DND-41 (cell line): ENCODE measurements around the gene SLC27A4.

Source experiments
- ATAC-seq: fragments of 200-7000 bp; cut with Tn5 transposase; 3 replicates; pipeline ENCODE4 v1.9.1; 2021; ENCODE audit warnings: low read depth; ENCODE audit not compliant: insufficient read depth
- DNase-seq: peaks from one replicate; pipeline ENCODE4 v3.0.0-alpha.2; 2020
- H2AFZ ChIP-seq: 2 replicates; pipeline ENCODE4 v1.6.0; 2012; ENCODE audit warnings: low read depth, low read length
- H3K27ac ChIP-seq: 2 replicates; pipeline ENCODE4 v1.5.1; 2012; ENCODE audit warnings: low read length, inconsistent platforms
- H3K27me3 ChIP-seq: fragments of 200-600 bp; sonication (generic); 2 replicates; pipeline ENCODE4 v1.6.0; 2012; ENCODE audit warnings: low read length, mild to moderate bottlenecking, inconsistent platforms; ENCODE audit not compliant: insufficient read depth, poor library complexity
- H3K36me3 ChIP-seq: 2 replicates; pipeline ENCODE4 v1.5.1; 2012; ENCODE audit warnings: low read length, inconsistent platforms; ENCODE audit not compliant: insufficient read depth
- H3K4me1 ChIP-seq: 2 replicates; pipeline ENCODE4 v1.5.1; 2012; ENCODE audit warnings: mild to moderate bottlenecking, low read length; ENCODE audit not compliant: insufficient read depth
- H3K4me2 ChIP-seq: 2 replicates; pipeline ENCODE4 v1.6.0; 2012; ENCODE audit warnings: mild to moderate bottlenecking, moderate library complexity, low read length, inconsistent platforms; ENCODE audit not compliant: insufficient read depth
- H3K4me3 ChIP-seq, 2 experiments: fragments of 200-600 bp in 1 of 2; shearing (Covaris generic) in 1 of 2; 2 replicates each; pipeline ENCODE4 v1.5.1; 2012 to 2016; ENCODE audit warnings: inconsistent platforms in 2 of 2, low read length in 2 of 2, mild to moderate bottlenecking in 2 of 2, low read depth in 1 of 2, moderate library complexity in 1 of 2
- H3K79me2 ChIP-seq: 2 replicates; pipeline ENCODE4 v1.6.0; 2012; ENCODE audit warnings: low read length, inconsistent platforms; ENCODE audit not compliant: insufficient read depth
- H3K9ac ChIP-seq: 2 replicates; pipeline ENCODE4 v1.6.0; 2012; ENCODE audit warnings: low read depth, mild to moderate bottlenecking, inconsistent platforms, low read length, moderate library complexity
- H3K9me3 ChIP-seq: 2 replicates; pipeline ENCODE4 v1.5.1; 2012; ENCODE audit warnings: low read length, moderate library complexity, mild to moderate bottlenecking, inconsistent platforms; ENCODE audit not compliant: insufficient read depth, severe bottlenecking
- H4K20me1 ChIP-seq: 2 replicates; pipeline ENCODE4 v1.6.0; 2012; ENCODE audit warnings: low read length; ENCODE audit not compliant: insufficient read depth
- CTCF ChIP-seq: IDR thresholded peaks from 2 replicates; pipeline ENCODE4 v1.5.1; 2012; ENCODE audit warnings: borderline replicate concordance, low read length, moderate library complexity, mild to moderate bottlenecking; ENCODE audit not compliant: poor library complexity, severe bottlenecking; ENCODE audit errors: extremely low read depth
- EZH2 ChIP-seq: IDR thresholded peaks from 3 replicates; pipeline ENCODE4 v1.6.1; 2012; ENCODE audit warnings: borderline replicate concordance, low read depth, mild to moderate bottlenecking, moderate library complexity, low read length, inconsistent platforms; ENCODE audit not compliant: severe bottlenecking

Gene SLC27A4

GRCh38 chr9:128405077-128405779, 64.9 kb downstream of the SLC27A4 start:
- Histone ChIP-seq H3K27me3 (no peaks in the 10 kb centered on the region), H3K36me3 (no peaks in the 10 kb centered on the region), H3K9me3 (no peaks in the 10 kb centered on the region), H3K4me1 (no peaks in the 10 kb centered on the region), H3K79me2 (no peaks in the 10 kb centered on the region), H4K20me1 (no peaks in the 10 kb centered on the region), H3K4me3 (no peak overlapping the region), H3K27ac (no peak overlapping the region), H3K4me2 (no peak overlapping the region), H3K9ac (no peak overlapping the region), H2AFZ (no peak overlapping the region)
- ATAC-seq: no peak
- no peak for DNase-seq
- TF ChIP-seq EZH2 (no peak), CTCF (no peak)

DNA sequence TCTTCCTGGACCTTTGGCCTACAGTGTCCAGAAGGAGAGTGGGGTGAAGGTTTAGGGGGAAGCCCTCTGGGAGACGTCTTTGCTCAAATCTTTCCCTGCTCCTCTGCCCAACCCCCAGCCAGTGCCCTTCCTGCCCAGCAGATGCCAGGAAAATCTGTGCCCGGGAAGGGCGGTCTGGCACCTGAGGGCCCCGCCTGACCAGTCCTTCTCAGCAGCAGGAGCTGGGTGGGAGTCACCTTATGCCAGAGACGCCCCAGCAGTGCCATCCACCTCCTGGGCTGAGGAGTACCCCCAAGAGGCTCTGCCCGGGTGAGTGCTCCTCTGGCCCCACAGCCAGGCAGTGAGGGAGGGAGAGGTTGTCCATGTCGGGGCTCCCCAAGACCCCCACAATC, 65.4 kb downstream of the SLC27A4 start:
- no peak overlapping the region for H3K4me3 ChIP-seq
- H3K36me3 ChIP-seq: no peaks in the 10 kb centered on the region
- no peak for ATAC-seq
- no peaks in the 10 kb centered on the region for H3K79me2 ChIP-seq
- TF ChIP-seq EZH2 (no peak), CTCF (no peak)
- no peak overlapping the region for H3K27ac ChIP-seq
- H3K9me3 ChIP-seq: no peaks in the 10 kb centered on the region
- no peak overlapping the region for H3K9ac ChIP-seq
- H3K4me2 ChIP-seq: no peak overlapping the region
- no peak overlapping the region for H2AFZ ChIP-seq
- H4K20me1 ChIP-seq: no peaks in the 10 kb centered on the region
- DNase-seq: no peak
- H3K4me1 ChIP-seq: no peaks in the 10 kb centered on the region
- no peaks in the 10 kb centered on the region for H3K27me3 ChIP-seq

DNA sequence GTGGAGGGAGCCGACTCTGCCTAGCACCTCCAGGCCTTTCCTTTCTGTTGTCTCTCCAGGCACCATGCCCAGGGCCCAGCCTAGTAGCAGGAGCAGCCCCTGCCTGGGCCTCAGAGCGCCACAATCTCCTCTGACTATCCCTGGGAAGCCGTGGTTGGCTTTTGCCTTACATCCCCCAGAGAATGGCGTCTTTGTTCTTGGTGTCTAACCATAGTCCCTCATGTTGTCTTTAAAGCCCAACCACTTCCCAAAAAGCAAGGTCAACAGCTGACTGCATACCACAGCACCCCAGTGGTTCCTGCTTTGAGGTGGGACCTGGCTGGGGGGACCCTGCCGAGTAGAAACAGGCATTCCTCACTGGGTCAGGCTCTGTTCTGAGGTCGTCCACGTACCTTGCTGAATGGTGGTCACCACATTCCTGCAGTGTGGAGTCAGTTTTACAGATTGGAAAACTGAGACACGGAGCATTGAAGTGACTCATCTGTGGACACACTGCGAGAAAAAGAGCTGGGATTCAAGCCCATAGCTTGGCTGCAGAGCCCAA, 66.6 kb downstream of the SLC27A4 start:
- no peak overlapping the region for H3K4me3 ChIP-seq
- H2AFZ ChIP-seq: no peak overlapping the region
- no peak for TF ChIP-seq EZH2
- no peak for TF ChIP-seq CTCF
- H3K27ac ChIP-seq: no peak overlapping the region
- no peaks in the 10 kb centered on the region for H3K4me1 ChIP-seq
- H3K9ac ChIP-seq: no peak overlapping the region
- no peak for ATAC-seq
- no peak overlapping the region for H3K4me2 ChIP-seq
- no peaks in the 10 kb centered on the region for H3K79me2 ChIP-seq
- no peaks in the 10 kb centered on the region for H3K9me3 ChIP-seq
- no peaks in the 10 kb centered on the region for H3K27me3 ChIP-seq
- H4K20me1 ChIP-seq: no peaks in the 10 kb centered on the region
- no peak for DNase-seq
- no peaks in the 10 kb centered on the region for H3K36me3 ChIP-seq
